SK-N-SH treated with all-trans-retinoic acid at 6 μM for 48 hours (cell line): ENCODE results near the gene ZSWIM6.

Source experiments
- BACH2 ChIP-seq: fragments of 250-450 bp; sonication (Bioruptor Pico); IDR thresholded peaks from 2 replicates; pipeline ENCODE4 v1.9.0; 2021; ENCODE audit warnings: mild to moderate bottlenecking, borderline replicate concordance
- ZNF565 ChIP-seq: fragments of 450-650 bp; formaldehyde crosslinking; conservative IDR thresholded peaks from 2 replicates; pipeline ENCODE4 v1.5.0; 2020; ENCODE audit warnings: low read depth, mild to moderate bottlenecking, moderate library complexity
- TF ChIP-seq, protein P1 (sequence below): fragments of 250-450 bp; sonication (Bioruptor Pico); IDR thresholded peaks from 2 replicates; pipeline ENCODE4 v1.8.0; 2021; ENCODE audit warnings: low read depth, mild to moderate bottlenecking, moderate library complexity, borderline replicate concordance
- TF ChIP-seq, protein P2 (sequence below): fragments of 250-450 bp; sonication (Bioruptor Pico); IDR thresholded peaks from 2 replicates; pipeline ENCODE4 v1.5.0; 2020; ENCODE audit warnings: mild to moderate bottlenecking, moderate library complexity

DNA sequence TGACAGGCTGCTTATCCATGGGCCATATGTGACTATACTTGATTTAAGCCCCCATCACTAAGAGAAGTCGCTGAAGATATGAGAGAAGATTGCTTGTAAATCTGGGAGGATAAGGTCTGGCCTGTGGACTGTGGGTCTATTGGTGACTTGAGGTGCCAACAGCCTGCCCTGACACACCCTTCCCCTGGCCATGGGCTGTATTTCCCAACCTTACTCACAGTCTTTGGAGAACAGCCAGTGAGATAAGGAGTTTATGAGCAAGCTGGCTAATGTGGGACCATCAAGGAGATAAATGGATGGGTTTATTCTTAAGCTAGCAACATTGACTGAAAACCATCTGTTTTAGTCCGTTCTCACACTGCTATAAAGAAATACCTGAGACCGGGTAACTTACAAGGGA is 231.3 kb downstream of the ZSWIM6 start:
- TF ChIP-seq, protein P1, sequence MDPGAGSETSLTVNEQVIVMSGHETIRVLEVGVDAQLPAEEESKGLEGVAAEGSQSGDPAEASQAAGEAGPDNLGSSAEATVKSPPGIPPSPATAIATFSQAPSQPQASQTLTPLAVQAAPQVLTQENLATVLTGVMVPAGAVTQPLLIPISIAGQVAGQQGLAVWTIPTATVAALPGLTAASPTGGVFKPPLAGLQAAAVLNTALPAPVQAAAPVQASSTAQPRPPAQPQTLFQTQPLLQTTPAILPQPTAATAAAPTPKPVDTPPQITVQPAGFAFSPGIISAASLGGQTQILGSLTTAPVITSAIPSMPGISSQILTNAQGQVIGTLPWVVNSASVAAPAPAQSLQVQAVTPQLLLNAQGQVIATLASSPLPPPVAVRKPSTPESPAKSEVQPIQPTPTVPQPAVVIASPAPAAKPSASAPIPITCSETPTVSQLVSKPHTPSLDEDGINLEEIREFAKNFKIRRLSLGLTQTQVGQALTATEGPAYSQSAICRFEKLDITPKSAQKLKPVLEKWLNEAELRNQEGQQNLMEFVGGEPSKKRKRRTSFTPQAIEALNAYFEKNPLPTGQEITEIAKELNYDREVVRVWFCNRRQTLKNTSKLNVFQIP (CRISPR knock-in tag), result no peak
- no peak for TF ChIP-seq BACH2 (CRISPR knock-in tag)
- TF ChIP-seq, protein P2, sequence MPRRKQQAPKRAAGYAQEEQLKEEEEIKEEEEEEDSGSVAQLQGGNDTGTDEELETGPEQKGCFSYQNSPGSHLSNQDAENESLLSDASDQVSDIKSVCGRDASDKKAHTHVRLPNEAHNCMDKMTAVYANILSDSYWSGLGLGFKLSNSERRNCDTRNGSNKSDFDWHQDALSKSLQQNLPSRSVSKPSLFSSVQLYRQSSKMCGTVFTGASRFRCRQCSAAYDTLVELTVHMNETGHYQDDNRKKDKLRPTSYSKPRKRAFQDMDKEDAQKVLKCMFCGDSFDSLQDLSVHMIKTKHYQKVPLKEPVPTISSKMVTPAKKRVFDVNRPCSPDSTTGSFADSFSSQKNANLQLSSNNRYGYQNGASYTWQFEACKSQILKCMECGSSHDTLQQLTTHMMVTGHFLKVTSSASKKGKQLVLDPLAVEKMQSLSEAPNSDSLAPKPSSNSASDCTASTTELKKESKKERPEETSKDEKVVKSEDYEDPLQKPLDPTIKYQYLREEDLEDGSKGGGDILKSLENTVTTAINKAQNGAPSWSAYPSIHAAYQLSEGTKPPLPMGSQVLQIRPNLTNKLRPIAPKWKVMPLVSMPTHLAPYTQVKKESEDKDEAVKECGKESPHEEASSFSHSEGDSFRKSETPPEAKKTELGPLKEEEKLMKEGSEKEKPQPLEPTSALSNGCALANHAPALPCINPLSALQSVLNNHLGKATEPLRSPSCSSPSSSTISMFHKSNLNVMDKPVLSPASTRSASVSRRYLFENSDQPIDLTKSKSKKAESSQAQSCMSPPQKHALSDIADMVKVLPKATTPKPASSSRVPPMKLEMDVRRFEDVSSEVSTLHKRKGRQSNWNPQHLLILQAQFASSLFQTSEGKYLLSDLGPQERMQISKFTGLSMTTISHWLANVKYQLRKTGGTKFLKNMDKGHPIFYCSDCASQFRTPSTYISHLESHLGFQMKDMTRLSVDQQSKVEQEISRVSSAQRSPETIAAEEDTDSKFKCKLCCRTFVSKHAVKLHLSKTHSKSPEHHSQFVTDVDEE, result no peak
- TF ChIP-seq ZNF565 (CRISPR knock-in tag), result no peak
